ENCODE data around the gene CLC. TPM values are rescaled to one million over a fixed set of nuclear protein-coding genes. Genes with fewer than 3 reads are reported as not detected.
"Not testable (repeated sequence)": the region's sequence is repeated elsewhere in the genome, so short reads cannot be mapped to it uniquely, and the experiment has no call there.

Gene CLC
- total RNA-seq, 1 donor from 2014 or later, result 2.3 TPM

- H3K36me3 Mint-ChIP-seq (ENCODE audit: low read depth); H3K9me3 Mint-ChIP-seq; H3K4me3 Mint-ChIP-seq; intact Hi-C loops (cut with micrococcal nuclease); H3K27me3 Mint-ChIP-seq (ENCODE audit: insufficient read depth); DNase-seq (ENCODE audit: low spot score); H3K27ac Mint-ChIP-seq: not testable (repeated sequence)
- H3K4me1 Mint-ChIP-seq (ENCODE audit: low read depth), result peaks cover 12% of the 10 kb centered on the region
Observed at GRCh38 chr19:39688637-39689036, 49.2 kb downstream of the CLC start.

GRCh38 chr19:39686739-39687138 is 51.1 kb downstream of the CLC start:
- peaks cover 11% of the 10 kb centered on the region for H3K4me1 Mint-ChIP-seq (ENCODE audit: low read depth)
- intact Hi-C loops (cut with micrococcal nuclease), result no loop called here

GRCh38 chr19:39684267-39684666 is 53.6 kb downstream of the CLC start:
- no peak overlapping the region for H3K27ac Mint-ChIP-seq
- peaks cover 9% of the 10 kb centered on the region for H3K36me3 Mint-ChIP-seq (ENCODE audit: low read depth)
- H3K4me3 Mint-ChIP-seq, result no peak overlapping the region
- no peak for DNase-seq (ENCODE audit: low spot score)
- intact Hi-C loops (cut with micrococcal nuclease), result no loop called here
- peaks cover 34% of the 10 kb centered on the region for H3K4me1 Mint-ChIP-seq (ENCODE audit: low read depth)
- H3K9me3 Mint-ChIP-seq, result peaks cover 5% of the 10 kb centered on the region
- no peaks in the 10 kb centered on the region for H3K27me3 Mint-ChIP-seq (ENCODE audit: insufficient read depth)

More at GRCh38 chr19:39686739-39687138, 51.1 kb downstream of the CLC start:
- H3K27ac Mint-ChIP-seq, result no peak overlapping the region
- H3K36me3 Mint-ChIP-seq (ENCODE audit: low read depth), result peaks cover 9% of the 10 kb centered on the region
- peaks cover 4% of the 10 kb centered on the region for H3K27me3 Mint-ChIP-seq (ENCODE audit: insufficient read depth)
- no peak for DNase-seq (ENCODE audit: low spot score)
- H3K9me3 Mint-ChIP-seq, result peaks cover 5% of the 10 kb centered on the region
- H3K4me3 Mint-ChIP-seq, result no peak overlapping the region

DNA sequence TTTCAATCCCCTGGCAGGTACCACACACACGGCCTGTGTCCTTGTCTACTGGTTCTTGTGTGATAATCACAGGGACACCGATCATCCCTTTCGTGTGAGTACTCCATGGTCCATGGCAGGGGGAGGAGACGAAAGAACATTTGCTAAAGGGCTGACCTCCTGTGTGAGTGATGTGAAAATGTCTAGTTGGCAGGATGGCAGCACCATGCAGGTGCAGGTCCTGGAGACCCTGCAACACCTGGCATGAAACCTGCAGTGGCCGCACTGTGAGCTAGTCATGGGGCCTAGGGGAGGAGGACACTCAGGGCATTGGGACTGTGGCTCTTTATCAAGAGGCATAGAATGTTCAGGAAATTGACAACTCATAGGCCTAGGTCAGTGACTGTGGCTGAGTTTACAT is 56.4 kb downstream of the CLC start:
- no peak overlapping the region for H3K27ac Mint-ChIP-seq
- DNase-seq (ENCODE audit: low spot score), result no peak

More for the DNA sequence above, 56.4 kb downstream of the CLC start:
- peaks cover 5% of the 10 kb centered on the region for H3K36me3 Mint-ChIP-seq (ENCODE audit: low read depth)
- peaks cover 2% of the 10 kb centered on the region for H3K9me3 Mint-ChIP-seq
- H3K4me3 Mint-ChIP-seq, result no peak overlapping the region
- H3K27me3 Mint-ChIP-seq (ENCODE audit: insufficient read depth), result no peaks in the 10 kb centered on the region
- H3K4me1 Mint-ChIP-seq (ENCODE audit: low read depth), result peaks cover 42% of the 10 kb centered on the region
- intact Hi-C loops (cut with micrococcal nuclease), result no loop called here

Other genes with a start within 250 kb of the CLC start
- 1.6 and 2.1 TPM in 2 replicates for gene DLL3, start 239.1 kb downstream of the CLC start, total RNA-seq
- not detected in 2 replicates for gene SELENOV, start 222.9 kb downstream of the CLC start, total RNA-seq
- gene EID2B, start 205.2 kb downstream of the CLC start, total RNA-seq, result 3.2 and 3.7 TPM in 2 replicates
- gene EID2, start 197.9 kb downstream of the CLC start, total RNA-seq, result 17.0 and 17.6 TPM in 2 replicates
- not detected in 2 replicates for gene LGALS13, start 135.5 kb downstream of the CLC start, total RNA-seq
- not detected in 2 replicates for gene LGALS16, start 82.1 kb downstream of the CLC start, total RNA-seq
- gene LGALS14, start 33.5 kb downstream of the CLC start, total RNA-seq, result 0.56 TPM in 1 of 2 replicates, not detected in the other
- not detected in 2 replicates for gene LEUTX, start 40.8 kb upstream of the CLC start, total RNA-seq
- 4.2 and 5.5 TPM in 2 replicates for gene DYRK1B, start 96.1 kb upstream of the CLC start, total RNA-seq
- gene FBL, start 108.3 kb upstream of the CLC start, total RNA-seq, result 526 and 528 TPM in 2 replicates
- 2.2 and 3.1 TPM in 2 replicates for gene FCGBP, start 196.6 kb upstream of the CLC start, total RNA-seq
- 189 and 190 TPM in 2 replicates for gene PSMC4, start 233.1 kb upstream of the CLC start, total RNA-seq